ENCODE results near the gene APC2. TPM values are rescaled to one million over a fixed set of nuclear protein-coding genes. Genes with fewer than 3 reads are reported as not detected.

APC2 gene
- total RNA-seq, 1 donor from 2014 or later: 43.0 TPM

DNA sequence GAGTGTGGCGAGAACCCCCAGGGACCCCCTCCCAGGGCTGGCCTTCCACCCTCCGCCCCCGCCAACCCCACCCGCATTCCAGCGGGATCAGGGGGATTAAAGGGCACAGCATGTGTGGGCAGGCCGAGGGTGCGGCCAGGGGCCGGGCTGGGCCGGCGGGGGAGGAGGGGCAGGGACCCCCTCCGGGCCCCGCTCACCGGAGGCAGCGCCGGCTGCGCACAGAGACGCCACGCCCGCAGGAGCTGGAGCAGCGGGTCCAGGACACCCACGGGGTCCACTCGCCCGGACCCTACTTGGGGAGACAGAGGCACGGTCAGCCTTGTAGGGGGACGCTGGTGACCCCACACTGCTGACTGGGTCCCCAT lies 60.5 kb downstream of the APC2 start:
- peaks cover 2% of the 10 kb centered on the region for H3K9me3 Mint-ChIP-seq
- H3K36me3 Mint-ChIP-seq (ENCODE audit: low read depth): no peaks in the 10 kb centered on the region
- TF ChIP-seq CTCF (conservative IDR thresholded peaks at IDR 0.05): no peak
- no peak overlapping the region for H3K4me3 Mint-ChIP-seq
- peaks cover 61% of the 10 kb centered on the region for H3K27me3 Mint-ChIP-seq (ENCODE audit: low read depth)
- H3K4me1 Mint-ChIP-seq: peaks cover 10% of the 10 kb centered on the region
- H3K27ac Mint-ChIP-seq (ENCODE audit: unreplicated experiment): no peak overlapping the region
- no peak for DNase-seq (ENCODE audit: low read depth, low spot score)

DNA sequence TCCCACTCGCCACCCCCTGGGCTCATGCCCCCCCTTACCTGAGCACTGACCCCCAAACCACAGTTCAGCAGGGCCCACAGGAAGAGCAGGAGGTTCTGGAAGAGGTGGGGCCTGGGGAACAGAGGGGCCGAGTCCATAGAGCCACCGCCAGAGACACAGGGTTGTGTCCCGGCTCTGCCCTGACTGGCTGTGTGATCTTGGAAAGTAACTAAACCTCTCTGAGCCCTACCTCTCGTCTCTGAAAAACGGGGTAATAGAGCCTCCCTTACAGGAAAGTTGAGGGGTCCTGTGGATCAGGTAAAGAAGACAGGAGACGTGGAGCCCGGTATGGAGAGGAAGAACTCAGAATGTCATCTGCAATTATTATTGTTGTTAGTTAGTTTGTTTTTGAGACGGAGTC lies 60.9 kb downstream of the APC2 start:
- DNase-seq (ENCODE audit: low read depth, low spot score): no peak
- peaks cover 10% of the 10 kb centered on the region for H3K4me1 Mint-ChIP-seq
- H3K4me3 Mint-ChIP-seq: no peak overlapping the region
- H3K27ac Mint-ChIP-seq (ENCODE audit: unreplicated experiment): no peak overlapping the region
- peaks cover 2% of the 10 kb centered on the region for H3K9me3 Mint-ChIP-seq
- no peak for TF ChIP-seq CTCF (conservative IDR thresholded peaks at IDR 0.05)
- peaks cover 60% of the 10 kb centered on the region for H3K27me3 Mint-ChIP-seq (ENCODE audit: low read depth)
- no peaks in the 10 kb centered on the region for H3K36me3 Mint-ChIP-seq (ENCODE audit: low read depth)

- no peak overlapping the region for H3K27ac Mint-ChIP-seq (ENCODE audit: unreplicated experiment)
- no peak overlapping the region for H3K4me3 Mint-ChIP-seq
- DNase-seq (ENCODE audit: low read depth, low spot score): no peak
- no peaks in the 10 kb centered on the region for H3K36me3 Mint-ChIP-seq (ENCODE audit: low read depth)
- H3K27me3 Mint-ChIP-seq (ENCODE audit: low read depth): peaks cover 65% of the 10 kb centered on the region
- H3K9me3 Mint-ChIP-seq: peaks cover 2% of the 10 kb centered on the region
- H3K4me1 Mint-ChIP-seq: peaks cover 10% of the 10 kb centered on the region
- no peak for TF ChIP-seq CTCF (conservative IDR thresholded peaks at IDR 0.05)
These were observed 61.7 kb downstream of the APC2 start for GRCh38 chr19:1511318-1512317.

GRCh38 chr19:1512671-1513498 lies 63.0 kb downstream of the APC2 start, which contains the start of gene ADAMTSL5:
Gene ADAMTSL5, minus strand, starts transcription at chr19:1513019. Its CDS starts 2,076 bp downstream, at chr19:1510943.
- Mint-ChIP-seq H3K4me1 (peaks cover 5% of the 10 kb centered on the region), H3K4me3 (peak within 1 kb of the TSS; percentile 6), H3K36me3 (ENCODE audit: low read depth) (no peaks in the 10 kb centered on the region), H3K9me3 (no peaks in the 10 kb centered on the region), H3K27me3 (ENCODE audit: low read depth) (peaks cover 69% of the 10 kb centered on the region), H3K27ac (ENCODE audit: unreplicated experiment) (no peak within 1 kb of the TSS)
- peak; percentile 16 for TF ChIP-seq CTCF (conservative IDR thresholded peaks at IDR 0.05)
- DNase-seq (ENCODE audit: low read depth, low spot score): no peak

DNA sequence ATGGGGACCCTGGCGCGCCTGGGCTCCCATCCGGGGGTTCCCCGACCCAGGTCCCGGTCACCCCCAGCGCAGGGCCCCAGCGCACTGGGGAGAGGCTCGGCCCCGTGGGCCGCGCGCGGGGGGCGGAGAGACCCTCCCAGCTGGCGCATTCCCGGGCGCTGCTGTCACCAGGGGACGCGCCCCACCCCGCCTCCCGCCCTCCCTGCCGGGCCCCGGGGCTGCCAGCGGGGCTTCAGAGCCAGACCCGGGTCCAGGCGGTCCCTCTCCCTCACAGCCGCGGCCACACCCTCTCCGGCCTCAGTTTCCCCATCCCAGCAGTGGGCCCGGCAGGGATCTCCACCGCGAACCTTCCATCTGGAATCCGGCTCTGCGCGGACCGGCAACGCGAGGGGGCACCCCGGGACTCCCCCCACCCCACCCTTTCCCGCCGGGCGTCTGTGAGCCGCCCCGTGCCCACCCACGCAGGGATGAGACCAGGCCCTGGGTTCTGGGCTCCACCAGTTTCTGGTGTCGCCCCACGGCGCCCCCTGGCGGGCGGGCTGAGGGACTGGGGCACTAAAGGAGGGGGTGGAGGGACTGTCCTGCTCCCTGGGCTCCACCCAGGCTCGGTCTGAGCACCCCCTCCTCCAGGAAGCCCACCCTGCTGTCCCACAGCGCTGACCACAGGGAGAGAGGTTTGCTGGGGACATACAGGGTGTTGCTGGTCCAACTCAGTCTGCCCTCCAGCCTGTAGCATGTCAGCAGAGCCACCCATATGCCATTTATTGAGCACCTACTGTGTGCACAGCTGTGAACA lies 63.8 kb downstream of the APC2 start:
- peak; percentile 72 for TF ChIP-seq CTCF (conservative IDR thresholded peaks at IDR 0.05)
- H3K4me3 Mint-ChIP-seq: no peak overlapping the region
- H3K27ac Mint-ChIP-seq (ENCODE audit: unreplicated experiment): no peak overlapping the region
- no peak for DNase-seq (ENCODE audit: low read depth, low spot score)
- peaks cover 5% of the 10 kb centered on the region for H3K4me1 Mint-ChIP-seq
- no peaks in the 10 kb centered on the region for H3K36me3 Mint-ChIP-seq (ENCODE audit: low read depth)
- no peaks in the 10 kb centered on the region for H3K9me3 Mint-ChIP-seq
- H3K27me3 Mint-ChIP-seq (ENCODE audit: low read depth): peaks cover 74% of the 10 kb centered on the region

Data from neural crest cell (in vitro differentiated cells).